HEK293T (cell line): ENCODE measurements around the gene EPB41L3.

Experiments used
- CTCF ChIA-PET: fragments of 350-600 bp; formaldehyde crosslinking; extraction: SDS; loops from one replicate; lab custom pipeline; 2021; ENCODE audit warnings: antibody characterized with exemption, inconsistent platforms; lab: Yijun Ruan, JAX
- POLR2A ChIA-PET: fragments of 350-600 bp; formaldehyde crosslinking; extraction: SDS; loops from one replicate; lab custom pipeline; 2020; ENCODE audit warnings: antibody characterized with exemption, inconsistent platforms; lab: Yijun Ruan, JAX
- DNase-seq: peaks from one replicate; pipeline ENCODE4 v3.0.0; 2012; ENCODE audit warnings: mixed read lengths; ENCODE audit errors: extremely low spot score
- ARNT ChIP-seq: fragments of 450-650 bp; IDR thresholded peaks from 2 replicates; pipeline ENCODE4 v1.6.1; 2017; ENCODE audit warnings: mild to moderate bottlenecking
- BHLHE40 ChIP-seq: fragments of 450-650 bp; IDR thresholded peaks from 2 replicates; pipeline ENCODE4 v1.6.1; 2016; ENCODE audit warnings: mild to moderate bottlenecking, moderate library complexity, borderline replicate concordance
- CTBP1 ChIP-seq: fragments of 450-650 bp; IDR thresholded peaks from 2 replicates; pipeline ENCODE4 v1.6.1; 2016; ENCODE audit warnings: borderline replicate concordance
- ELF4 ChIP-seq: fragments of 450-650 bp; IDR thresholded peaks from 2 replicates; pipeline ENCODE4 v1.6.1; 2017; ENCODE audit warnings: antibody characterized with exemption
- FOXA1 ChIP-seq: fragments of 450-650 bp; IDR thresholded peaks from 2 replicates; pipeline ENCODE4 v1.6.1; 2016; ENCODE audit warnings: mild to moderate bottlenecking
- FOXK2 ChIP-seq: fragments of 450-650 bp; IDR thresholded peaks from 2 replicates; pipeline ENCODE4 v1.6.1; 2016; ENCODE audit warnings: mild to moderate bottlenecking
- FOXM1 ChIP-seq: fragments of 450-650 bp; IDR thresholded peaks from 2 replicates; pipeline ENCODE4 v1.6.1; 2017; ENCODE audit warnings: mild to moderate bottlenecking, borderline replicate concordance
- HDGF ChIP-seq: fragments of 450-650 bp; IDR thresholded peaks from 2 replicates; pipeline ENCODE4 v1.6.1; 2017; ENCODE audit warnings: antibody characterized with exemption, borderline replicate concordance
- L3MBTL2 ChIP-seq: fragments of 450-650 bp; conservative IDR thresholded peaks from 2 replicates; pipeline ENCODE4 v1.6.1; 2016; ENCODE audit warnings: mild to moderate bottlenecking
- LEF1 ChIP-seq: fragments of 450-650 bp; IDR thresholded peaks from 2 replicates; pipeline ENCODE4 v1.6.1; 2017; ENCODE audit warnings: mild to moderate bottlenecking, borderline replicate concordance
- NFRKB ChIP-seq: fragments of 450-650 bp; IDR thresholded peaks from 2 replicates; pipeline ENCODE4 v1.6.1; 2016; ENCODE audit warnings: mild to moderate bottlenecking, moderate library complexity
- SP1 ChIP-seq: fragments of 450-650 bp; IDR thresholded peaks from 2 replicates; pipeline ENCODE4 v1.6.1; 2017
- SUZ12 ChIP-seq: fragments of 450-650 bp; IDR thresholded peaks from 2 replicates; pipeline ENCODE4 v1.6.1; 2016; ENCODE audit warnings: mild to moderate bottlenecking
- TARDBP ChIP-seq: fragments of 450-650 bp; IDR thresholded peaks from 2 replicates; pipeline ENCODE4 v1.6.1; 2016
- ZNF384 ChIP-seq: fragments of 450-650 bp; IDR thresholded peaks from 2 replicates; pipeline ENCODE4 v1.6.1; 2016
- TF ChIP-seq, protein P1 (sequence below): fragments of 450-650 bp; IDR thresholded peaks from 2 replicates; pipeline ENCODE4 v1.6.1; 2016

Gene EPB41L3

DNA sequence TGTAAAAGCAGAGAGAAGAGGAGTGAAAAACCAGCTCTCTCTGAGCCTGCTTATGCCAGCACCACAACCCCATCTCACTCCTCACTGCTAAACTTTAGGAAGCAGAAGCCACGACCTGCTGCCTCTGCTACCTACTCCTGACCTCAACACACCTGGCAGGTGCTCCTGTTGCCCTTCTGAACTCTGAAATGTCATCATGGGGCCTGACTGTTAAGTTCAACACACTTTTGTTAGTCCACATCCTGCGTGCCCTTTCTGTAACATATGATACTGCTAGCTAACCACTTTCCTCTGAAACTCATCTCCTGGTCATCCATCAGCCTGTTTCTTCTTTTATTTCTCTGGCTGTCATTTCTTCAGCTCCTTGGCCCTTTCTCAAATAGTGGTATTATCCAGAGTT is 118.1 kb downstream of the EPB41L3 start:
- ChIA-PET CTCF (interaction anchor here (0.6 kb wide), 1 partner anchor 10 kb away, joined by 3 read pairs; no protein-coding TSS in a partner anchor), POLR2A (no interaction called here)
- DNase-seq, result no peak
- no peak for TF ChIP-seq L3MBTL2
- no peak for TF ChIP-seq NFRKB
- no peak for TF ChIP-seq ELF4
- TF ChIP-seq FOXM1, result no peak
- TF ChIP-seq BHLHE40, result no peak
- no peak for TF ChIP-seq SUZ12
- no peak for TF ChIP-seq SP1
- no peak for TF ChIP-seq FOXK2
- no peak for TF ChIP-seq LEF1
- TF ChIP-seq, protein P1, sequence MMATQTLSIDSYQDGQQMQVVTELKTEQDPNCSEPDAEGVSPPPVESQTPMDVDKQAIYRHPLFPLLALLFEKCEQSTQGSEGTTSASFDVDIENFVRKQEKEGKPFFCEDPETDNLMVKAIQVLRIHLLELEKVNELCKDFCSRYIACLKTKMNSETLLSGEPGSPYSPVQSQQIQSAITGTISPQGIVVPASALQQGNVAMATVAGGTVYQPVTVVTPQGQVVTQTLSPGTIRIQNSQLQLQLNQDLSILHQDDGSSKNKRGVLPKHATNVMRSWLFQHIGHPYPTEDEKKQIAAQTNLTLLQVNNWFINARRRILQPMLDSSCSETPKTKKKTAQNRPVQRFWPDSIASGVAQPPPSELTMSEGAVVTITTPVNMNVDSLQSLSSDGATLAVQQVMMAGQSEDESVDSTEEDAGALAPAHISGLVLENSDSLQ, result no peak
- TF ChIP-seq HDGF, result no peak
- TF ChIP-seq FOXA1, result no peak
- no peak for TF ChIP-seq ZNF384
- no peak for TF ChIP-seq ARNT

DNA sequence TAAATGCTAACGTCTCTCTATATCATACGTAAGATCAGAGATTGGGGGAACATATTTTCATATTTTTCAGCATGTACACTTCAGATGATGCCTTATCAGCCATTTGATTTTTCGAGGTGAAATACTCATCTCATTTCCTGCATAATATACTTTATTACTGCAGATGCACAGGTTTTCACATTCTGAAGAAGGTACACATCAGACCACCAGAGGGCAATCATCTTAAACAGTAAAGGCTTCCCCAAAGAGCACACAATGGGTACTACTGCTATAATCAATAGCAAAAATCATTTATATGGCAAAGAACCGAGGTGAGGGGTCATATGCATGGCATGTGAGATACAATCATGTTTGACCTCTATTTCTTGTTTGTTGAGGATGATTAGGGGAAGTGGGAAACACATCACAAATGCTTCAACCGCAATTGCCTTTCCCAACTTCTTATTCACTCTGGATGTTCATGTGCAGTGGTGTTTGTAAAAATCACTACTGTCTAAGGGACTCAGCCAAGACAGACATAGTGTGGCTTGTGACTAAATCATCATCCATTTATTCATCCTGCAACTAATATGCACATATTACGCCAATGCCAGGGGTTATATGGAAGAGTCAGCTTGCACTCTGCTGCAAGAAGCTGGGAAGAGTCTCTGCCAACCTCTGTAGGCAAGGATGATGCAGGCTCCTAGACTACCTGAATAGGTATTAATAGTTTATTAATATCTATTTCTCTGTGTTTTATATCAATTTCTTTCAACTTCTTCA is 118.7 kb downstream of the EPB41L3 start:
- TF ChIP-seq FOXA1 (no peak), SP1 (no peak), ELF4 (no peak), TARDBP (no peak)
- CTCF ChIA-PET, result interaction anchor here (0.6 kb wide), 1 partner anchor 10 kb away, joined by 3 read pairs; no protein-coding TSS in a partner anchor
- peak; percentile 8 for DNase-seq
- POLR2A ChIA-PET, result no interaction called here

DNA sequence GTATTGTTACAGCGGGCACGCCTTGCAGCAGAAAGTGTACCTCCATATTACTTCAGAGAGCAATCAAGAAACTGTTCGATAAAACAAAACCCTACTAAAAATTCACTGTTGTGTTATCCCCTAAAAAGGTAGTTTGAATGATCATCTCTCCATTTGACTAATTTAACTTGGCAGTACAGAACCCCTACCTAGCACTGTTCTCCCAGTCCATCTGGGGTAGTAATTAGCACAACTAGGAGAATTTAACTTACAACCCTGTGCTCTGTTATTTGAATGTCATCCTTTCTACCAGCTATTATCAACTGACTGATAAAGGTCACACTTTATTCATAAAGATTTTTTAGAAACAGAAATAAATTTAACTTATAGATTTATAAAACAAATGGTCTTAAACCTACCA is 121.2 kb downstream of the EPB41L3 start:
- ChIA-PET CTCF (no interaction called here), POLR2A (no interaction called here)
- no peak for DNase-seq

DNA sequence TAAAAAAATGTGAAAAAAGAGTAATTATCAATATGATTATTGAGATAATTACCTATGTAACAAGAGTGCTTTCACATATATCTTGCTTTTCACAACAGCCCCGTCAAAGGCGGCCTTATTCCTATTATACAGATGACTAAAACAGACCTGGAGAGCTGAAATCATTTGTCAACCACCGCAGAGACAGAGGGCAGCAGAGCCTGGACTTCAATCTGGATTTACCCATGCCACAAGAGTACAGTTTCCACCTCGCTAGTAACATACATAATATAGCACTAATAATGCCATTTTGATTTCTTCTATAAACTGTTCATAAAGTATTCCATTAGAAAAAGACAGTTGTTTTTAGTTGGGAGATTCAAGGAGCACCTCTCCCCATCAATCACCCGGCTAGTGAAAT is 121.8 kb downstream of the EPB41L3 start:
- CTCF ChIA-PET, result no interaction called here

More for the DNA sequence above, 121.2 kb downstream of the EPB41L3 start:
- no peak for TF ChIP-seq ARNT
- no peak for TF ChIP-seq HDGF
- TF ChIP-seq NFRKB, result no peak
- no peak for TF ChIP-seq SP1
- TF ChIP-seq ELF4, result no peak
- TF ChIP-seq ZNF384, result no peak
- no peak for TF ChIP-seq L3MBTL2
- TF ChIP-seq TARDBP, result no peak
- TF ChIP-seq FOXA1, result no peak
- TF ChIP-seq SUZ12, result no peak
- TF ChIP-seq LEF1, result no peak
- TF ChIP-seq FOXK2, result no peak
- TF ChIP-seq CTBP1, result no peak
- TF ChIP-seq FOXM1, result no peak
- TF ChIP-seq, protein P1, result no peak
- no peak for TF ChIP-seq BHLHE40

DNA sequence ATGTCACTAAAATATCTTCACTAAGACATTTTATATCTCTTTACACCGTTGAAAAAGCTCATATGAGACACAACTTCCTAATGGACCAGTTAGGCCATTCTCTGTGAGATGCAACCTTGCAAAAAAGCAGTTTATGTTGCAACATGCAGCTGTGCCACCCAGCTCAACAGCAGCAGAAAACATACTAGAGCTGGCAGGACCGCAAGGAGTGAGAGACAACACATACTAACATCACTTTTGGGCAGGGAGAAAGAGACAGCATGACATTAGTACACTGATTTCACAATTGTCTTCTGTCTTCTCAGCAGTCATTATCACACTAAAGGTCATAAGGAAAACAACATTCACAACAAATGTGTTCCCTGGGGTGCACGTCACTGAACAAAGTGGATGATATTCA is 122.9 kb downstream of the EPB41L3 start:
- CTCF ChIA-PET, result no interaction called here
- TF ChIP-seq ELF4 (no peak), ZNF384 (no peak), LEF1 (no peak), FOXA1 (no peak), CTBP1 (no peak), FOXK2 (no peak), SP1 (no peak), L3MBTL2 (no peak), TARDBP (no peak), ARNT (no peak), FOXM1 (no peak), NFRKB (no peak), SUZ12 (no peak), BHLHE40 (no peak)
- TF ChIP-seq, protein P1, result no peak
- POLR2A ChIA-PET, result no interaction called here
- no peak for DNase-seq

More for the DNA sequence above, 121.8 kb downstream of the EPB41L3 start:
- TF ChIP-seq CTBP1 (no peak), HDGF (no peak), SP1 (no peak), TARDBP (no peak), FOXA1 (no peak), LEF1 (no peak), NFRKB (no peak), ZNF384 (no peak), FOXK2 (no peak), SUZ12 (no peak), FOXM1 (no peak), ARNT (no peak), L3MBTL2 (no peak), ELF4 (no peak), BHLHE40 (no peak)
- TF ChIP-seq, protein P1, result no peak
- POLR2A ChIA-PET, result no interaction called here
- no peak for DNase-seq
